OCI-LY1 (cell line): Measurements from ENCODE around the gene TNFRSF1B.

Experiments used
- H2AFZ ChIP-seq: fragments of 200-600 bp; sonication (generic), shearing (Covaris generic); 2 replicates; pipeline ENCODE4 v1.6.0; 2014; ENCODE audit warnings: antibody characterized with exemption, mild to moderate bottlenecking, low read length
- H3F3A ChIP-seq: fragments of 200-600 bp; sonication (generic), shearing (Covaris generic); 2 replicates; pipeline ENCODE4 v1.6.0; 2014; ENCODE audit warnings: mild to moderate bottlenecking, antibody characterized with exemption, low read length, moderate library complexity; ENCODE audit not compliant: insufficient read depth
- H3K27ac ChIP-seq: fragments of 200-600 bp; sonication (generic); 2 replicates; pipeline ENCODE4 v1.5.1; 2014; ENCODE audit warnings: low read length, mixed run types, mild to moderate bottlenecking, low read depth; ENCODE audit not compliant: poor library complexity, severe bottlenecking
- H3K27me3 ChIP-seq: fragments of 200-600 bp; sonication (generic); 2 replicates; pipeline ENCODE4 v1.6.0; 2014; ENCODE audit warnings: antibody characterized with exemption, mild to moderate bottlenecking, low read length, moderate library complexity; ENCODE audit not compliant: insufficient read depth
- H3K36me3 ChIP-seq: fragments of 200-600 bp; sonication (generic); 2 replicates; pipeline ENCODE4 v1.6.1; 2014; ENCODE audit warnings: mild to moderate bottlenecking, antibody characterized with exemption, low read length, moderate library complexity, mixed read lengths; ENCODE audit not compliant: insufficient read depth
- H3K4me1 ChIP-seq: fragments of 200-600 bp; sonication (generic); 2 replicates; pipeline ENCODE4 v1.5.1; 2014; ENCODE audit warnings: mild to moderate bottlenecking, low read length, moderate library complexity; ENCODE audit not compliant: insufficient read depth, severe bottlenecking
- H3K4me2 ChIP-seq: fragments of 200-600 bp; sonication (generic), shearing (Covaris generic); 2 replicates; pipeline ENCODE4 v1.6.1; 2014; ENCODE audit warnings: low read length
- H3K4me3 ChIP-seq: fragments of 200-600 bp; sonication (generic); 2 replicates; pipeline ENCODE4 v1.5.1; 2014; ENCODE audit warnings: low read length, low read depth, mild to moderate bottlenecking, mixed read lengths; ENCODE audit not compliant: poor library complexity, severe bottlenecking
- H3K79me2 ChIP-seq: fragments of 200-600 bp; shearing (Covaris generic); 2 replicates; pipeline ENCODE4 v1.6.1; 2016; ENCODE audit warnings: mixed run types, low read length, mixed read lengths; ENCODE audit not compliant: insufficient read depth
- H3K9ac ChIP-seq: fragments of 200-600 bp; sonication (generic), shearing (Covaris generic); 2 replicates; pipeline ENCODE4 v1.6.1; 2014; ENCODE audit warnings: mild to moderate bottlenecking, low read length, mixed read lengths
- H3K9me2 ChIP-seq: fragments of 200-600 bp; sonication (generic), shearing (Covaris generic); 2 replicates; pipeline ENCODE4 v1.6.1; 2014; ENCODE audit warnings: low read depth, mild to moderate bottlenecking, low read length, mixed read lengths
- H3K9me3 ChIP-seq: fragments of 200-600 bp; shearing (Covaris generic); 2 replicates; pipeline ENCODE4 v1.6.1; 2014; ENCODE audit warnings: low read length, mixed read lengths
- H4K20me1 ChIP-seq: fragments of 200-600 bp; sonication (generic), shearing (Covaris generic); 2 replicates; pipeline ENCODE4 v1.6.0; 2016; ENCODE audit warnings: mild to moderate bottlenecking, low read length; ENCODE audit not compliant: insufficient read depth
- CTCF ChIP-seq: fragments of 200-600 bp; sonication (generic), shearing (Covaris generic); IDR thresholded peaks from 2 replicates; pipeline ENCODE4 v1.5.1; 2017; ENCODE audit warnings: mild to moderate bottlenecking, antibody characterized with exemption, low read length, moderate library complexity, mixed read lengths
- EZH2 ChIP-seq: fragments of 200-600 bp; sonication (generic), shearing (Covaris generic); IDR thresholded peaks from 2 replicates; pipeline ENCODE4 v1.8.0; 2017; ENCODE audit warnings: borderline replicate concordance, mixed run types, mild to moderate bottlenecking, antibody characterized with exemption, low read length, moderate library complexity, mixed read lengths

TNFRSF1B gene

GRCh38 chr1:12155328-12155727, 11.5 kb upstream of the TNFRSF1B start:
- Histone ChIP-seq H3K9ac (no peak overlapping the region), H3K79me2 (no peaks in the 10 kb centered on the region), H3K27ac (no peak overlapping the region), H3K36me3 (no peaks in the 10 kb centered on the region), H4K20me1 (no peaks in the 10 kb centered on the region), H3K27me3 (peaks cover 7% of the 10 kb centered on the region; the same call in 1 of the 2 replicates), H3K4me1 (no peaks in the 10 kb centered on the region), H3K4me3 (no peak overlapping the region), H3K4me2 (no peak overlapping the region), H3F3A (no peaks in the 10 kb centered on the region), H3K9me2 (no peaks in the 10 kb centered on the region), H3K9me3 (no peaks in the 10 kb centered on the region), H2AFZ (no peak overlapping the region)
- TF ChIP-seq EZH2 (no peak), CTCF (no peak)

GRCh38 chr1:12157366-12158231, 9.2 kb upstream of the TNFRSF1B start:
- H2AFZ ChIP-seq, result no peak overlapping the region
- peaks cover 8% of the 10 kb centered on the region; the same call in 1 of the 2 replicates for H3K27me3 ChIP-seq
- no peaks in the 10 kb centered on the region for H4K20me1 ChIP-seq
- no peaks in the 10 kb centered on the region for H3K9me2 ChIP-seq
- H3K4me2 ChIP-seq, result no peak overlapping the region
- H3K4me1 ChIP-seq, result no peaks in the 10 kb centered on the region
- no peak overlapping the region for H3K27ac ChIP-seq
- no peak overlapping the region for H3K9ac ChIP-seq
- H3K79me2 ChIP-seq, result no peaks in the 10 kb centered on the region
- H3F3A ChIP-seq, result no peaks in the 10 kb centered on the region
- TF ChIP-seq EZH2 (no peak), CTCF (no peak)
- no peak overlapping the region for H3K4me3 ChIP-seq
- H3K9me3 ChIP-seq, result no peaks in the 10 kb centered on the region
- no peaks in the 10 kb centered on the region for H3K36me3 ChIP-seq

GRCh38 chr1:12158357-12159092, 8.3 kb upstream of the TNFRSF1B start:
- H3K9me2 ChIP-seq, result no peaks in the 10 kb centered on the region
- H4K20me1 ChIP-seq, result no peaks in the 10 kb centered on the region
- no peaks in the 10 kb centered on the region for H3K79me2 ChIP-seq
- H3K9me3 ChIP-seq, result no peaks in the 10 kb centered on the region
- no peak overlapping the region for H3K27ac ChIP-seq
- no peak overlapping the region for H3K9ac ChIP-seq
- H2AFZ ChIP-seq, result no peak overlapping the region
- no peak for TF ChIP-seq EZH2
- no peak for TF ChIP-seq CTCF
- peaks cover 8% of the 10 kb centered on the region; the same call in 1 of the 2 replicates for H3K27me3 ChIP-seq
- no peaks in the 10 kb centered on the region for H3K4me1 ChIP-seq
- no peaks in the 10 kb centered on the region for H3F3A ChIP-seq
- no peak overlapping the region for H3K4me3 ChIP-seq
- no peaks in the 10 kb centered on the region for H3K36me3 ChIP-seq
- H3K4me2 ChIP-seq, result no peak overlapping the region
